Activated CD4-positive, alpha-beta T cell treated with anti-CD3 and anti-CD28 coated beads, Interleukin-2, Interleukin-4, amounts not matched to agents 100 ng/mL and 50 ng/mL, durations not matched to agents 16 hours and 8 hours (primary cell): ENCODE data around the gene SLC31A2.
"Not testable (repeated sequence)": the region's sequence is repeated elsewhere in the genome, so short reads cannot be mapped to it uniquely, and the experiment has no call there.

Experiments
- DNase-seq: peaks from one replicate; pipeline ENCODE4 v3.0.0-alpha.2; 2020; ENCODE audit warnings: low spot score

SLC31A2 gene, protein sequence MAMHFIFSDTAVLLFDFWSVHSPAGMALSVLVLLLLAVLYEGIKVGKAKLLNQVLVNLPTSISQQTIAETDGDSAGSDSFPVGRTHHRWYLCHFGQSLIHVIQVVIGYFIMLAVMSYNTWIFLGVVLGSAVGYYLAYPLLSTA

GRCh38 chr9:113150670-113151611 lies at the start of gene SLC31A2:
Gene SLC31A2 (plus strand): TSS chr9:113151007. CDS start chr9:113151075, 68 bp downstream.
- DNase-seq = peak; percentile 86

GRCh38 chr9:113105345-113105744 lies 45.5 kb upstream of the SLC31A2 start:
- DNase-seq = not testable (repeated sequence)

GRCh38 chr9:113111065-113111951 lies 39.5 kb upstream of the SLC31A2 start:
- DNase-seq = not testable (repeated sequence)

DNA sequence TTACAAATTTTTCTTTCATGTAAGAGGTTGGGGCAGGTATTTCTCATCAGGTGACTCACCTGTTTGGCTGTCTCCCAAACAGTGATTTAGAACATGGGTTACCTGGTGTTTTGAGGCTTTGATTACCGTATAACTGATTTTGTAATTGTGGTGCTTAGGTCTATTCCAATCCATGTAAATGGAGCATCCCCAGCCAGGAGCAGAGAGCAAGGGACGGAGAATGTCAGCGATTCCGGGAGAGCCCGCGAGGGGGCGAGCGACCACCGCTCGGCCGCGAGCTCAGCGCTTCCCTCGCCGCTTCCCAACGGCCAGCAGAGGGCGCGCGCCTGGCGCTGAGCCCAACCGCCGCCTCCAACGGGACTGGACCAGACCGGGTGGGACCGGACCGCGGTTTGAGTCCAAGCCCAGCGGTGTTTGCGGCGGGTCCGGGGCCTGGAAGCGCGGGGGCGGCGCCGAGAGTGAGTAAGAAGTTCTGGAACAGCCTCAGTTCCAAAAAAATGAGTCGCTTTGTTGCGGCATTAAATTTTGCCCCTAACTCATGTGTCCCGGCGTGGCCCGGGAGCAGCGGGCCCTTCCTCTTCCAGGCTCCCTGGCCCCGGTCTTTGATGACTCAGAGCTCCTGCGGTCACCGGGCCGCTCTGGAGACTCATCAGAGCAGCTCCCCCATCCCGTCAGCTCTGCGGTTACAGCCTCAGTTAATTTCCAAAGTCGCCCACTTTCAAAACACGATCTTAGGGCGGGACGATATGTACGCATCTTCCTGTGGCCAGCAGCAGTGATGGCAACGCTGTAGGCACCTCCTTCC lies 37.9 kb upstream of the SLC31A2 start:
- not testable (repeated sequence) for DNase-seq

- not testable (repeated sequence) for DNase-seq
Measured at GRCh38 chr9:113118829-113119228, 32.0 kb upstream of the SLC31A2 start.

GRCh38 chr9:113125386-113126035 lies 25.3 kb upstream of the SLC31A2 start:
- no peak for DNase-seq

GRCh38 chr9:113129466-113129865 lies 21.3 kb upstream of the SLC31A2 start:
- no peak for DNase-seq

DNA sequence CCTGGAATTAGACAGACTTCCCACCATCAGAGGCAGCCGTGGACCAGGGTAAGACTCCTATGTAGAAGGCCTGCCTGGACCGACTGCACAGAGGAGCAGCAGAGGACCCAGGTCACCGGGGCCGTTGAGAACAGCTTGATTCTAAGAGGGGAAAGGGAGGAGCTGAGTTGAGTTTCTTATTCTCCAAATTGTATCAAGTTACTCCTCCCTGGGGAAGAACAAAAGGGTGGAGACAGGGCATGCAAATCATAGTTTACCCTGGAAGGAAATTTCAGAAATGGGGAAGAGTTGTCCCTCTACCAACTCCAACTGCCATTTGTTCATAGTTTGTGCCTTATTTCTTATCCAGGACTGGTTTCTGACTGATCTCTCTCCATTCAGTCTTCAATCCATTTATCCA lies 20.9 kb upstream of the SLC31A2 start:
- DNase-seq = no peak

- no peak for DNase-seq
Measured at GRCh38 chr9:113131689-113132151, 19.1 kb upstream of the SLC31A2 start.

DNA sequence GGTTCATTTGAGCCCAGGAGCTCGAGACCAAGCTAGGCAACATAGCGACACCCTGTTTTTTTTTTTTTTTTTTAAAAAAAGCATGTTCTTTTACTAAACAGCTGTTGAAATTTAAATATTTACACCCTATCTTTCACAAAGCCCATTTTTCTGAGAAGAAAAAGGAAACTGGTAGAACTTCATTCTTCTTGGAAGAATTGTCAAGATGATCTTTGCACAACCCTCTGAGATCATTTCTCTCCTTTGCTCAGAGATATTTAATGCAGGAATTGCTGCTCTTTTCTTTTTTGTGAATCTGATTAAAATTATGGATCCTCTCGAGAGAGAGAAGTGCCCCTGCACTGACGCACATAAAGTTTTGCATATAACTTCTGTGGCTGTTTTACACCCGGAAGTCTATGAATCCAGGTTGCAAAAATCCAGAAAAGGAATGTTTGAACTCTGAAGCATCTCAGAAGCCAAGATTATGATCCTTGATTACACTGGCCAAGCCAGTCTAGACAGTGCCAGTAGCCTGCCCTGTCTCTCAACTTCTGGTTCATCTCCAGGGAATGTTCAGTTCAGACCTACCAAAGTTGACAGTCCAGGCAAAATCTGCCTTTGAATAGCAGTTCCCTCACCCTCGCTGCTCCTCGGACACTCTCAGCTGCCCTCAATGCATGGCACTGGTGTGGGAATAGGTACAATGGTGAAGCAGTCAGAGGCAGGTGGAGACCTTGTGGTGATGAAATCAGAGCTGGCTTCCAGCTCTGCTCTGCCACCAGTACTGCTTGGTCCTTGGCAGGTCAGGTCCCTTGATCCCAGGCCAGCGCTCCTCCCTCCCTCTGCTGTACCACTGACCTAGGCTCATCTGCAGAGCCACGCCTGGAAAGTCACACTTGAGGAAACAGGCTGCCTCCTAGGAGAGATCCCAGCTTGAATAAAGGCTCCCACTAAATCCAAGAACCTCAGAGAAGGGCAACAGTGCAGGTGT lies 13.3 kb upstream of the SLC31A2 start:
- DNase-seq = no peak

DNA sequence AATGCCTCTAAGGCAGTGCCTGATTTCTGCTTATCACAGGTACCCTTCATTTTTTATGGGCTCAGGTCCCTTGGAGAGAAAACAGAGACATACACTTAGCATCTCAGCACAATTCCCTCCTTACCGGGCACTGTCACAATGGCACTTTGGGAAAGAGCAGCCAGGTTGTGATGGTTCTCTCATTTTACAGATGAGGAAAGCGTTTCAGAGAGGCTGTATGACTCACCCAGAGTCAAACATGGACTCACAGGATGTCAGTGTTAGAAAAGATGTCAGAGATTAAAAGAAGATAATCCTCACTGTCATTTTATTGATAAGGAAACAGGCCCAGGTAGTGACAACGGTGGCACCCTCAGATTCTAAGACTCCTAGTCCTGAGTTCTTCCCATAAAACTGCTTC lies 12.0 kb upstream of the SLC31A2 start:
- no peak for DNase-seq

DNA sequence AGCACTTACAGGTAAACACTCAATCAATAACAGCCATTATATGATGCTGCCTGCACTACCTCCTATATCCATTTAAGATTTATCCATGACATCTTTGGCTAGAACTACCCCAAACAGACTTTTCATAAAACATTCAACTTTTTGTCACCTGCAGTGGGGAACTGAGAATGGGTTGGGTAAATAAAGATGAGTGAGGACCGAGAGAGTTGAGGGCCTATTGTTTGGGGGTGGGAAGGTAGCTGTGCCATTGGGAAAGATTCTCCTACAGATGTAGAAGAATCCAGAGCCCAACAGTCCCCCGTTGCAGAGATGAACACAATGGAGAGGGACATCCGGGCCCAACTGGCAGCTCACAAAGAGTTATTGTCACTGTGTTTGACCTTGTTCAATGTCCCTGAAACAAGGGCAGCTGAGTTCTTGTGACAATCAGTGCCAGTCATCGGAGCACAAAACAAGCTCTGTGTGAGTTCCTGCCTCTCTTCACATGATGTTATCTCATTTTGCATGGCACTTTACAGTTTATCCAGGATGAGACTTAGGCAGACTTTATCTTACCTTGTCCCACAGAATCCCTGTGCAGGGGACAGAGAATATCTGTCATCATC lies 11.5 kb upstream of the SLC31A2 start:
- DNase-seq = no peak

GRCh38 chr9:113139953-113140352 lies 10.9 kb upstream of the SLC31A2 start:
- DNase-seq = no peak

GRCh38 chr9:113140896-113141295 lies 9.9 kb upstream of the SLC31A2 start:
- DNase-seq = not testable (repeated sequence)

GRCh38 chr9:113143432-113144227 lies 7.2 kb upstream of the SLC31A2 start:
- no peak for DNase-seq

DNA sequence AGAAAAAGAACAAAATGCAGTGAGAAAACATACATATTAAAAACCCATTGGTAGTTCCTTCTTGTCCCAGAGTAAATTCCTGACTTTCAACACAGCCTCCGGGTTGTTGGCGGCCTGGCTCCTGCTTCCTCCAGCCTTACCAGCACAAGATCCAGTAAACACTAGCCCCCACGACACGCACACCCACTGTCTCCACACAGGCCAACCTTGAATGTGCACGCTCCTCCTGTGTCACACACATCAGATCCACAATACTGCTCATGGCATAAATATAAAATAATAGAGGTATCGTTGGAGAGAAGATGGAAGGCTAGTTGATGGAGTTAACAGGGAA lies 2.5 kb upstream of the SLC31A2 start:
- no peak for DNase-seq

- no peak for DNase-seq
Measured at GRCh38 chr9:113148781-113149510, 1.9 kb upstream of the SLC31A2 start.

GRCh38 chr9:113149561-113149960 lies 1.2 kb upstream of the SLC31A2 start:
- DNase-seq = not testable (repeated sequence)
